H1 (cell line): ENCODE results near the gene STEAP2. TPM values are rescaled to one million over a fixed set of nuclear protein-coding genes. Genes with fewer than 3 reads are reported as not detected.
"Not testable (repeated sequence)": the region's sequence is repeated elsewhere in the genome, so short reads cannot be mapped to it uniquely, and the experiment has no call there.

Experiments used
- CTCF ChIA-PET: fragments of 300-600 bp; sonication (Branson Sonifier 250); formaldehyde crosslinking; loops from one replicate; lab custom pipeline; 2021; ENCODE audit not compliant: partially characterized antibody; lab: Charles Lee
- POLR2A ChIA-PET: fragments of 300-600 bp; sonication (Branson Sonifier 250); formaldehyde crosslinking; loops from one replicate; lab custom pipeline; 2021; ENCODE audit warnings: inconsistent platforms; ENCODE audit not compliant: partially characterized antibody; lab: Charles Lee
- DNase-seq, 2 experiments: peaks; one replicate each; pipeline versions ENCODE4 v3.0.0 to v3.0.0-alpha.2; 2010 to 2022; ENCODE audit warnings: low spot score in 2 of 2, low read depth in 1 of 2, mixed read lengths in 1 of 2
- FAIRE-seq: peaks from 2 replicates; lab custom pipeline; 2011; peaks lifted over from hg19 to GRCh38; lab: Jason Lieb, UNC
- H2AFZ ChIP-seq: 2 replicates; pipeline ENCODE4 v1.8.1; 2012; ENCODE audit warnings: low read length, inconsistent platforms
- H2AK5ac ChIP-seq: 2 replicates; pipeline ENCODE4 v1.6.1; 2013; ENCODE audit warnings: low read depth, low read length
- H2BK120ac ChIP-seq: replicated peaks from 2 replicates; pipeline ENCODE3; 2013; ENCODE audit warnings: low read depth, low read length, inconsistent platforms
- H2BK12ac ChIP-seq: 2 replicates; pipeline ENCODE4 v1.6.1; 2013; ENCODE audit warnings: low read depth, low read length
- H2BK15ac ChIP-seq: 2 replicates; pipeline ENCODE4 v1.6.1; 2013; ENCODE audit warnings: low read length
- H2BK20ac ChIP-seq: 2 replicates; pipeline ENCODE4 v1.6.1; 2013; ENCODE audit warnings: low read length
- H2BK5ac ChIP-seq: 2 replicates; pipeline ENCODE4 v1.6.1; 2013; ENCODE audit warnings: low read depth, low read length
- H3K14ac ChIP-seq: 2 replicates; pipeline ENCODE4 v1.6.1; 2013; ENCODE audit warnings: inconsistent platforms; ENCODE audit not compliant: insufficient read length
- H3K18ac ChIP-seq: 2 replicates; pipeline ENCODE4 v1.6.1; 2013; ENCODE audit warnings: low read length; ENCODE audit errors: extremely low read depth
- H3K23ac ChIP-seq: 2 replicates; pipeline ENCODE4 v1.6.1; 2013; ENCODE audit warnings: inconsistent platforms; ENCODE audit not compliant: insufficient read length
- H3K23me2 ChIP-seq: 2 replicates; pipeline ENCODE4 v1.6.1; 2013; ENCODE audit warnings: low read depth, low read length
- H3K27ac ChIP-seq: 2 replicates; pipeline ENCODE4 v1.6.1; 2011; ENCODE audit warnings: low read depth, low read length, inconsistent platforms
- H3K27me3 ChIP-seq, 4 experiments: replicated peaks in 1 of 4; 1 replicate in 1 of 4; 2 replicates in 3 of 4; pipeline versions ENCODE4 v1.6.1 to v1.8.1; 2011 to 2013; ENCODE audit warnings: low read length in 3 of 4, mild to moderate bottlenecking in 3 of 4, inconsistent platforms in 2 of 4, mixed read lengths in 2 of 4, moderate library complexity in 1 of 4; ENCODE audit not compliant: control insufficient read depth in 3 of 4, insufficient read depth in 3 of 4; ENCODE audit errors: extremely low read depth in 1 of 4
- H3K36me3 ChIP-seq, 4 experiments: 2 replicates each; pipeline versions ENCODE4 v1.6.1 to v1.8.1; 2011 to 2013; ENCODE audit warnings: mild to moderate bottlenecking in 4 of 4, low read length in 3 of 4, moderate library complexity in 2 of 4, control low read depth in 1 of 4, inconsistent platforms in 1 of 4; ENCODE audit not compliant: insufficient read depth in 4 of 4, control insufficient read depth in 2 of 4
- H3K4ac ChIP-seq: replicated peaks from 2 replicates; pipeline ENCODE3; 2013; ENCODE audit warnings: low read length, low read depth, mixed read lengths, inconsistent platforms; ENCODE audit not compliant: insufficient read length
- H3K4me1 ChIP-seq, 4 experiments: replicated peaks in 1 of 4; 1 replicate in 1 of 4; 2 replicates in 3 of 4; pipeline versions ENCODE4 v1.6.1 to v1.8.1; 2011 to 2013; ENCODE audit warnings: low read length in 3 of 4, inconsistent platforms in 2 of 4, mixed read lengths in 1 of 4; ENCODE audit not compliant: insufficient read depth in 4 of 4, control insufficient read depth in 3 of 4
- H3K4me2 ChIP-seq, 2 experiments: 2 replicates each; pipeline versions ENCODE4 v1.6.1 to v1.8.1; 2011 to 2013; ENCODE audit warnings: low read depth in 2 of 2, low read length in 2 of 2, control low read depth in 1 of 2, inconsistent platforms in 1 of 2, mild to moderate bottlenecking in 1 of 2; ENCODE audit not compliant: insufficient read depth in 1 of 2
- H3K4me3 ChIP-seq, 4 experiments: fragments of 200-600, 300-600 bp in 1 of 4; sonication (generic), shearing (Covaris generic), sonication (Bioruptor Twin) in 1 of 4; 2 replicates each; pipeline versions ENCODE4 v1.5.1 to v1.8.1; 2011 to 2016; ENCODE audit warnings: low read length in 4 of 4, low read depth in 3 of 4, control low read depth in 2 of 4, inconsistent platforms in 2 of 4, mild to moderate bottlenecking in 2 of 4, mixed read lengths in 1 of 4, moderate library complexity in 1 of 4; ENCODE audit not compliant: insufficient read depth in 2 of 4; ENCODE audit errors: extremely low read depth in 1 of 4
- H3K56ac ChIP-seq: replicated peaks from 2 replicates; pipeline ENCODE3; 2013; ENCODE audit warnings: low read depth, mild to moderate bottlenecking, mixed read lengths, low read length, inconsistent platforms; ENCODE audit not compliant: insufficient read length
- H3K79me1 ChIP-seq: 2 replicates; pipeline ENCODE4 v1.6.1; 2013; ENCODE audit warnings: low read depth, low read length, control low read depth
- H3K79me2 ChIP-seq, 2 experiments: 2 replicates each; pipeline versions ENCODE4 v1.6.1 to v1.8.1; 2012 to 2013; ENCODE audit warnings: low read length in 2 of 2, mild to moderate bottlenecking in 2 of 2, inconsistent platforms in 1 of 2; ENCODE audit not compliant: insufficient read depth in 2 of 2, control insufficient read depth in 1 of 2
- H3K9ac ChIP-seq, 4 experiments: replicated peaks in 1 of 4; 1 replicate in 1 of 4; 2 replicates in 3 of 4; pipeline versions ENCODE4 v1.6.1 to v1.8.1; 2011 to 2013; ENCODE audit warnings: low read depth in 3 of 4, low read length in 3 of 4, control low read depth in 2 of 4, mild to moderate bottlenecking in 2 of 4, moderate library complexity in 2 of 4, inconsistent platforms in 1 of 4; ENCODE audit errors: extremely low read depth in 1 of 4
- H3K9me3 ChIP-seq, 2 experiments: 2 replicates each; pipeline versions ENCODE4 v1.6.1 to v1.8.1; 2012 to 2013; ENCODE audit warnings: mild to moderate bottlenecking in 2 of 2, moderate library complexity in 2 of 2, control low read depth in 1 of 2, inconsistent platforms in 1 of 2, low read depth in 1 of 2, low read length in 1 of 2, mixed read lengths in 1 of 2; ENCODE audit not compliant: insufficient read depth in 2 of 2
- H4K20me1 ChIP-seq, 2 experiments: replicated peaks in 1 of 2; 2 replicates each; pipeline versions ENCODE3 to v1.8.1; 2011 to 2013; ENCODE audit warnings: inconsistent platforms in 2 of 2, low read length in 2 of 2, mild to moderate bottlenecking in 1 of 2; ENCODE audit not compliant: insufficient read depth in 2 of 2, control insufficient read depth in 1 of 2
- H4K5ac ChIP-seq: 2 replicates; pipeline ENCODE4 v1.6.1; 2013; ENCODE audit warnings: low read length, low read depth, mixed read lengths, inconsistent platforms; ENCODE audit not compliant: insufficient read length
- H4K8ac ChIP-seq: 2 replicates; pipeline ENCODE4 v1.8.0; 2013; ENCODE audit warnings: mild to moderate bottlenecking, moderate library complexity, low read length, inconsistent platforms; ENCODE audit not compliant: insufficient read depth; ENCODE audit errors: extremely low read depth
- H4K91ac ChIP-seq: replicated peaks from 2 replicates; pipeline ENCODE3; 2013; ENCODE audit warnings: low read length, mixed read lengths, inconsistent platforms; ENCODE audit not compliant: insufficient read length
- CBX5 ChIP-seq: fragments of 300-800, 300-1000 bp; sonication (generic); IDR thresholded peaks from 2 replicates; pipeline ENCODE4 v1.7.1; 2016; ENCODE audit warnings: antibody characterized with exemption, low read length, low read depth
- EZH2 ChIP-seq: fragments of 200-600 bp; sonication (generic); IDR thresholded peaks from 2 replicates; pipeline ENCODE4 v1.7.1; 2012; ENCODE audit warnings: low read depth, mild to moderate bottlenecking, moderate library complexity, low read length, inconsistent platforms; ENCODE audit not compliant: severe bottlenecking
- RFX5 ChIP-seq: IDR thresholded peaks from 2 replicates; pipeline ENCODE4 v1.6.1; 2011; ENCODE audit warnings: low read depth, low read length, improper control_type of control experiment, borderline replicate concordance
- SRF ChIP-seq: IDR thresholded peaks from 2 replicates; pipeline ENCODE4 v1.6.1; 2011; ENCODE audit warnings: mild to moderate bottlenecking, low read depth, low read length, moderate library complexity
- TAF1 ChIP-seq: IDR thresholded peaks from 2 replicates; pipeline ENCODE4 v1.6.1; 2011; ENCODE audit warnings: mild to moderate bottlenecking, low read depth, low read length
- WGBS, 2 experiments: shearing (Covaris generic) in 1 of 2; methylation state at CpG; one replicate each; pipeline versions ENCODE4 v1.1.6 to v1.1.7; 2013 to 2015; ENCODE audit warnings: low lambda C conversion rate in 2 of 2, mixed read lengths in 2 of 2, inconsistent platforms in 1 of 2, low coverage in 1 of 2, missing lambda C conversion rate in 1 of 2; ENCODE audit not compliant: insufficient replicate concordance in 2 of 2, insufficient coverage in 1 of 2, insufficient read length in 1 of 2; ENCODE audit errors: extremely low coverage in 1 of 2, missing lambda C conversion rate in 1 of 2; 5-methylcytosine and 5-hydroxymethylcytosine counted together
- polyA plus RNA-seq, 7 experiments: library from polyadenylated mRNA; depleted of rRNA in 3 of 7; stranded (reverse) in 5 of 7; unstranded in 2 of 7; fragments of >200 nt in 5 of 7; fragments of 200-250 nt in 2 of 7; gene quantifications; 1 replicate in 5 of 7; 2 replicates in 1 of 7; 4 replicates in 1 of 7; pipeline versions ENCODE4 v1.2.1 to v1.2.3, GENCODE V29; 2011 to 2013; ENCODE audit warnings: missing spikeins in 2 of 7, mixed read lengths in 2 of 7
- total RNA-seq: library from RNA; stranded (reverse); fragmentation: NEBNext Ultra II Directional; extraction: Animal tissue kit (Norgen Biotek cat#: 25700); gene quantifications from 2 replicates; pipeline ENCODE4 v1.2.1, GENCODE V29; 2021
- TF ChIP-seq, protein P1 (sequence below): IDR thresholded peaks from 2 replicates; pipeline ENCODE4 v1.6.1; 2012; ENCODE audit warnings: low read length, inconsistent platforms

The STEAP2 gene
- total and polyA plus RNA-seq, 2 of the 8 experiments (the other 6 are each of a cell fraction or from before 2014, with no cell fraction given): 13.4 to 18.4 TPM

DNA sequence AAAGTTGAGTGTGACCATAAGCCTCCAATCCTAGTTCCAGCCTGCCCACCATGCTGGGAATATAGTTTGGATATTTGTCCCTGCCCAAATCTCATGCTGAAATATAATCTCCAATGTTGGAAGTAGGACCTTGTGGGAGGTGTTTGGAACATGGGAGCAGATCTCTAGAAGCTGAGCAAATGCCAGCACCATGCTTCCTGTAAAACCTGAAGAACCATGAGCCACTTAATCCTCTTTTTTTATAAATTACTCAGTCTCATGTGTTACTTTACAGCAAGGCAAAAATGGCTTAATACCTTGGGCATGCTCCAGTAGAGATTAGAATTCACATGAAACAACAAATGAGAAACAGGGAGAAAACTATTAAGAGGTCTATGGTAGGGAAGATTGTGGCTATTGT lies 30.1 kb upstream of the STEAP2 start (continued):
- TF ChIP-seq, protein P1, sequence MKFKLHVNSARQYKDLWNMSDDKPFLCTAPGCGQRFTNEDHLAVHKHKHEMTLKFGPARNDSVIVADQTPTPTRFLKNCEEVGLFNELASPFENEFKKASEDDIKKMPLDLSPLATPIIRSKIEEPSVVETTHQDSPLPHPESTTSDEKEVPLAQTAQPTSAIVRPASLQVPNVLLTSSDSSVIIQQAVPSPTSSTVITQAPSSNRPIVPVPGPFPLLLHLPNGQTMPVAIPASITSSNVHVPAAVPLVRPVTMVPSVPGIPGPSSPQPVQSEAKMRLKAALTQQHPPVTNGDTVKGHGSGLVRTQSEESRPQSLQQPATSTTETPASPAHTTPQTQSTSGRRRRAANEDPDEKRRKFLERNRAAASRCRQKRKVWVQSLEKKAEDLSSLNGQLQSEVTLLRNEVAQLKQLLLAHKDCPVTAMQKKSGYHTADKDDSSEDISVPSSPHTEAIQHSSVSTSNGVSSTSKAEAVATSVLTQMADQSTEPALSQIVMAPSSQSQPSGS: no peak
- TF ChIP-seq CBX5 (no peak), EZH2 (no peak), TAF1 (no peak), SRF (no peak), RFX5 (no peak)

DNA sequence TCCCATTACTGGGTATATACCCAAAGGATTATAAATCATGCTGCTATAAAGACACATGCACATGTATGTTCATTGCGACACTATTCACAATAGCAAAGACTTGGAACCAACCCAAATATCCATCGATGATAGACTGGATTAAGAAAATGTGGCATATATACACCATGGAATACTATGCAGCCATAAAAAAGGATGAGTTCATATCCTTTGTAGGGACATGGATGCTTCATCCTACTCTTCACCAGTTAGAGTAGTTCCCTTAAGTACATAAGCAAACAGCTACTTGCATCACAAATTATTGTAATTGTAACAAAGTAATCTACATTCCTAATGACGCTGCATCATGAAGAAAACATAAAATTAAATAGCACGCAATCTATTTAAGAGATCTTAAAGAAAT lies 25.2 kb upstream of the STEAP2 start:
- FAIRE-seq, H3K23ac ChIP-seq: not testable (repeated sequence)
- CTCF ChIA-PET: interaction anchor here (0.9 kb wide), 1 partner anchor 241 kb away, joined by 3 read pairs; no protein-coding TSS in a partner anchor

More for the DNA sequence above, 25.2 kb upstream of the STEAP2 start:
- H3K14ac ChIP-seq, H2AFZ ChIP-seq, H2BK20ac ChIP-seq, H3K18ac ChIP-seq, H4K5ac ChIP-seq, H2AK5ac ChIP-seq, H3K56ac ChIP-seq, H3K23me2 ChIP-seq, H3K9ac ChIP-seq, H2BK5ac ChIP-seq, H2BK120ac ChIP-seq, H3K79me2 ChIP-seq, H4K8ac ChIP-seq, H4K20me1 ChIP-seq, DNase-seq, H3K36me3 ChIP-seq, H3K79me1 ChIP-seq, H3K4me2 ChIP-seq, H3K4me3 ChIP-seq, H3K27me3 ChIP-seq, H3K27ac ChIP-seq, H4K91ac ChIP-seq, POLR2A ChIA-PET, H3K4ac ChIP-seq, H3K4me1 ChIP-seq, H2BK15ac ChIP-seq, H2BK12ac ChIP-seq: not testable (repeated sequence)
- peaks cover 11 to 12% of the 10 kb centered on the region in 2 experiments for H3K9me3 ChIP-seq
- WGBS, 2 experiments: 80% methylated on average over 4 of the region's 4 CpGs; no CpG with 5 or more reads in 1 of the 2 experiments
